ENCODE measurements around the gene APOO.
A peak's percentile ranks its signal among the peaks of the same experiment; 100 is the strongest.

Gene APOO

DNA sequence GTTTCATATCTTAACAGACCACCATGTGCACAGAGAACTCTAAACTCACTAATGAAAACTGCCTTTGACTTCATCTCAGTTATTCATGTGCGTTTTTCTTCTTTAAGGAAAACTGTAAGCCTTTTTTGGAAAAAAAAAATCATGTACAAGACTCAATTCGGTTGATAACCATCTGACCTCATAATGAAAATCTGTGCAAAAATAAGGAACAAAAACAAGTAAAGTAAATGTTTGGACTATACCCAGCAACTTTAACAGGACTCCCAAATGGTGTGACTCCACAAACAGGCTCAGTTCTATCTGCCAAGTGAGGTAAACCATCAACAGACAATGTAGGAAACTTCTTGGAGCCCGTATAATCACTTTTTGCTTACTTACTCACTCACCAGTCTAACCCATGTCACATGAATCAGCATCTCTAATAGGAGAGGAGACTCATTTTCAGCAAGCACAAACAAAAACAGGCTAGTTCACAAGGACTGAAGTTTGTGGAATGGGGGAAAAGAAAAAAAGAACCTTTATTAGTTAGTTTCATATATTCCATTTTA is 9.3 kb downstream of the APOO start:
- TF ChIP-seq YY1 (IDR thresholded peaks at IDR 0.05; ENCODE audit: low read depth) (no peak), ZBTB7A (IDR thresholded peaks at IDR 0.05; ENCODE audit: low read depth) (no peak), EP300 (IDR thresholded peaks at IDR 0.05; ENCODE audit: borderline replicate concordance) (no peak)
- TF ChIP-seq, protein P1, sequence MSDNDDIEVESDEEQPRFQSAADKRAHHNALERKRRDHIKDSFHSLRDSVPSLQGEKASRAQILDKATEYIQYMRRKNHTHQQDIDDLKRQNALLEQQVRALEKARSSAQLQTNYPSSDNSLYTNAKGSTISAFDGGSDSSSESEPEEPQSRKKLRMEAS (IDR thresholded peaks at IDR 0.05) = no peak

DNA sequence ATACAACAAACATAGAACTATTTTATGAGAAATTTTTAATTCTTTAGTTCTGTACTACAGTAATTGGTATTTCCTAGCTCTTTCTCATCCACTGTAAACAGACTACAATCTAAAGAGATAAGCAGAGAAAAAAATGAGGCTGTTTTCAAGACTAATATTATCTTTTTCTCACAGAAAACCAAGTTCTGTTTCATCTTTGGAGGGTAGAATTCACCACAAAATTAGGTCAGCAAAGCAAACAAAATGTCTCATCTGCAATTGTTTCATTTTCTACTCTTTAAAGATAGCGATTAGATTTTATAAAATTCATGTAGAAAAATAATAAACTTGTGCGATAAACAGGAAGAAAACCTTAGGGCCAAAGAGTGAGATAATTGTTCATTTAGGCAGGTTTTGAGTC is 10.8 kb downstream of the APOO start:
- TF ChIP-seq RAD21 (IDR thresholded peaks at IDR 0.05; ENCODE audit: low read depth) (no peak), CREB1 (IDR thresholded peaks at IDR 0.05; ENCODE audit: low read depth) (no peak), EGR1 (IDR thresholded peaks at IDR 0.05) (no peak), TCF12 (IDR thresholded peaks at IDR 0.05; ENCODE audit: low read depth) (no peak)
- TF ChIP-seq, protein P1 (IDR thresholded peaks at IDR 0.05) = no peak

DNA sequence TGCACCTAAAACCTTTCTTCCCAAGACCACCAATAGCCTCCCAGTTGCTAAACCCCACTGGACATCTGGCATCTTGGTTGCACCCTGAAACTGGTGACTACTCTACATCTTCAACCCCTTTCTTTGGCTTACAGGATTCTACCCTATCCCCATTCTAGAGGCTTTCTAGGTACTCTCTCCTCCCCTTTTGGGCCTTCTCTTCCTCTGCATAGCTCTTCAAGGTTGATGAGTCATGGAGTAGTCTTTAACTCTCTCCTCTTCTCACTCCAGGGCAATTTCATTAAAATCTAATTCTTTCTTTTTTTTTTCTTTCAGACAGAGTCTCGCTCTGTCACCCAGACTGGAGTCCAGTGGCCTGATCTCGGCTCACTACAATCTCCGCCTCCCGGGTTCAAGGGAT is 16.8 kb downstream of the APOO start:
- TF ChIP-seq ZBTB7A (IDR thresholded peaks at IDR 0.05; ENCODE audit: low read depth) (no peak), TCF12 (IDR thresholded peaks at IDR 0.05; ENCODE audit: low read depth) (no peak), TAF1 (IDR thresholded peaks at IDR 0.05; ENCODE audit: low read depth) (no peak), FOXM1 (IDR thresholded peaks at IDR 0.05; ENCODE audit: borderline replicate concordance, low read depth) (no peak), CREB1 (IDR thresholded peaks at IDR 0.05; ENCODE audit: low read depth) (no peak)
- TF ChIP-seq, protein P2, sequence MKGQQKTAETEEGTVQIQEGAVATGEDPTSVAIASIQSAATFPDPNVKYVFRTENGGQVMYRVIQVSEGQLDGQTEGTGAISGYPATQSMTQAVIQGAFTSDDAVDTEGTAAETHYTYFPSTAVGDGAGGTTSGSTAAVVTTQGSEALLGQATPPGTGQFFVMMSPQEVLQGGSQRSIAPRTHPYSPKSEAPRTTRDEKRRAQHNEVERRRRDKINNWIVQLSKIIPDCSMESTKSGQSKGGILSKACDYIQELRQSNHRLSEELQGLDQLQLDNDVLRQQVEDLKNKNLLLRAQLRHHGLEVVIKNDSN (IDR thresholded peaks at IDR 0.05) = no peak
- TF ChIP-seq, protein P3, sequence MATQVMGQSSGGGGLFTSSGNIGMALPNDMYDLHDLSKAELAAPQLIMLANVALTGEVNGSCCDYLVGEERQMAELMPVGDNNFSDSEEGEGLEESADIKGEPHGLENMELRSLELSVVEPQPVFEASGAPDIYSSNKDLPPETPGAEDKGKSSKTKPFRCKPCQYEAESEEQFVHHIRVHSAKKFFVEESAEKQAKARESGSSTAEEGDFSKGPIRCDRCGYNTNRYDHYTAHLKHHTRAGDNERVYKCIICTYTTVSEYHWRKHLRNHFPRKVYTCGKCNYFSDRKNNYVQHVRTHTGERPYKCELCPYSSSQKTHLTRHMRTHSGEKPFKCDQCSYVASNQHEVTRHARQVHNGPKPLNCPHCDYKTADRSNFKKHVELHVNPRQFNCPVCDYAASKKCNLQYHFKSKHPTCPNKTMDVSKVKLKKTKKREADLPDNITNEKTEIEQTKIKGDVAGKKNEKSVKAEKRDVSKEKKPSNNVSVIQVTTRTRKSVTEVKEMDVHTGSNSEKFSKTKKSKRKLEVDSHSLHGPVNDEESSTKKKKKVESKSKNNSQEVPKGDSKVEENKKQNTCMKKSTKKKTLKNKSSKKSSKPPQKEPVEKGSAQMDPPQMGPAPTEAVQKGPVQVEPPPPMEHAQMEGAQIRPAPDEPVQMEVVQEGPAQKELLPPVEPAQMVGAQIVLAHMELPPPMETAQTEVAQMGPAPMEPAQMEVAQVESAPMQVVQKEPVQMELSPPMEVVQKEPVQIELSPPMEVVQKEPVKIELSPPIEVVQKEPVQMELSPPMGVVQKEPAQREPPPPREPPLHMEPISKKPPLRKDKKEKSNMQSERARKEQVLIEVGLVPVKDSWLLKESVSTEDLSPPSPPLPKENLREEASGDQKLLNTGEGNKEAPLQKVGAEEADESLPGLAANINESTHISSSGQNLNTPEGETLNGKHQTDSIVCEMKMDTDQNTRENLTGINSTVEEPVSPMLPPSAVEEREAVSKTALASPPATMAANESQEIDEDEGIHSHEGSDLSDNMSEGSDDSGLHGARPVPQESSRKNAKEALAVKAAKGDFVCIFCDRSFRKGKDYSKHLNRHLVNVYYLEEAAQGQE (IDR thresholded peaks at IDR 0.05; ENCODE audit: low read depth) = no peak

DNA sequence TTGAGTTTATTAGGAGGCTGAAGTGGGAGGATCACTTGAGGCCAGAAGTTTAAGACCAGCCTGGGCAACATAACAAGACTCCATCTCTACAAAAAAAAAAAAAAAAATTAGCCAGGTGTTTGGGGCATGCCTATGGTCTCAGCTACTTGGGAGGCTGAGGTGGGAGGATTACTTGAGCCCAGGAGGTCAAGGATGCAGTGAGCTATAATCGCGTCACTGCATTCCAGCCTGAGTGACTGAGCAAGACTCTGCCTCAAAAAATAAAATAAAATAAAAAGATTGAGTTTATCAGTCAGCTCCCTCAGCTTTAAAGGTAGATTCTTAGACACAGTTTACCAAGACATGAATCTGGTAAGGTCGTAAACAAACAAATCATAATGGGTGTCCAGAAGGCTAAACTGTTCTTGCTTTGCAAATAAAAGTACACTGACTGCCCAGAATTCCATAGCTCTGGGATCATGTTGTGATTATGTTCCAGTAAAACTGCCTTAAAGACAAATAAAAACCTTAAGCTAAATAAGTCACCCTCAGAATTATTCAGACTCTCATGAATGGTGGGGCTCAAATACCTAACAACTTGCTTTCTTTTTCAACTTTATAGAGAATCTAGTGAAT is 18.7 kb downstream of the APOO start:
- TF ChIP-seq ZBTB7A (IDR thresholded peaks at IDR 0.05; ENCODE audit: low read depth) (no peak), EP300 (IDR thresholded peaks at IDR 0.05; ENCODE audit: borderline replicate concordance) (no peak), EGR1 (IDR thresholded peaks at IDR 0.05) (no peak), TCF12 (IDR thresholded peaks at IDR 0.05; ENCODE audit: low read depth) (no peak), RAD21 (IDR thresholded peaks at IDR 0.05; ENCODE audit: low read depth) (no peak), FOXM1 (IDR thresholded peaks at IDR 0.05; ENCODE audit: borderline replicate concordance, low read depth) (no peak), NFIC (IDR thresholded peaks at IDR 0.05) (no peak)
- TF ChIP-seq, protein P2 (IDR thresholded peaks at IDR 0.05) = no peak
- TF ChIP-seq, protein P1 (IDR thresholded peaks at IDR 0.05) = no peak

DNA sequence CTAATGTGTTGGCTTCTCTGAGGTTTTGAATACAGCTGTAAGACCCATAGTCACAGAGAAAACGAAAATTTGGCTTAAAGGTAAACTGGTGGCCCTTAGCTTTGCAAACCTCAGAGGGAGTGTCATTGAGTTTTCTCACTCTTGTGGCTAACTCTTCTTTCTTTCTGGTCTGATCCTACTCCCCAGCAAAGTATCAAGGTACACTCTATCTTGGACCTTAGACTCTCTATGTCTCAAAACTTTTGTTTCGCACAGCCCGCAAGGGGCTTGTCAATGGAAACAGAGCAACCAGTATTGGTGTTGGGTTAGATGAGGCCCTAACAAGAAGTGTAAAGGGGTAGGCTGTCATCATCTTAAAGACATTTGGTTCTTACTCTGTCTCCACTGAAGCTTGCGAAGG is 19.8 kb downstream of the APOO start:
- TF ChIP-seq RAD21 (IDR thresholded peaks at IDR 0.05; ENCODE audit: low read depth) = no peak
- TF ChIP-seq TAF1 (IDR thresholded peaks at IDR 0.05; ENCODE audit: low read depth) = no peak
- TF ChIP-seq, protein P3 (IDR thresholded peaks at IDR 0.05; ENCODE audit: low read depth) = no peak
- no peak for TF ChIP-seq TCF12 (IDR thresholded peaks at IDR 0.05; ENCODE audit: low read depth)
- no peak for TF ChIP-seq ZBTB7A (IDR thresholded peaks at IDR 0.05; ENCODE audit: low read depth)

DNA sequence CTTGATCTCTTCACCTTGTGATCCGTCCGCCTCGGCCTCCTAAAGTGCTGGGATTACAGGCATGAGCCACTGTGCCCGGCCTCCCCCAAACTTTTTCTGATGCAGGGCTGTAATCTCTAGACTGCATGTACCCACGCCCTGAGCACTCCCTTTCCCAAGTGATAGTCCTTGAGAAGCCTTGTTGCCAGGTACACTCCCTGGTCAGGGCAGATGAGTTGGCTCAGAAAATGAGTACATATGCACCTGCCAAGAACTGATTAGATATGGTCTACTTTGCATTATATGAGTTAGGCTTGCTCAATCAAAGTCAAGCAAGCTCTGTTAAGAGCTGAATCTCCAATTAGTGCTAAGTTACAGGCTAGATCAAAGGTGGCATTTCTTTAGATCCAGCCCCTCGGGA is 20.3 kb downstream of the APOO start:
- no peak for TF ChIP-seq EGR1 (IDR thresholded peaks at IDR 0.05)
- no peak for TF ChIP-seq TCF12 (IDR thresholded peaks at IDR 0.05; ENCODE audit: low read depth)
- TF ChIP-seq TAF1 (IDR thresholded peaks at IDR 0.05; ENCODE audit: low read depth) = no peak

DNA sequence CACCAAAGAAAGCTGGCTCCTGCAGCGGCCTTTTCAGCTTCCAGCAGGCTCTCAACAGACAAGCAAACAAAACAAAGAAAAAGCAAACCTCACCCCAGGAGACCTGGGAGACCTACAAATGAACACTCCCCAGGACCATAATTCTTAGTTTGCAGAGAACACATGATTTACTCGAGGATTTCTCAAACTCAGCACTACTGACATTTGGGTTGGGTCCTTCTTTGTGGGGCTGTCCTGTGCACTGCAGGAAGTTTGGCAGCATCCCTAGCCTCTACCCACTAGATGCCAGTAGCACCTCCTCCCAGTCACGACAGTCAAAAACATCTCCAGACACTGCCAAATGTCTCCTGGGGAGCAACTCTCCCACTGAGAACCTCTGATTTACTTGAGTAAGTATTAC is 21.9 kb downstream of the APOO start:
- peak; percentile 30; the same call in 1 of the 2 replicates for TF ChIP-seq EP300 (IDR thresholded peaks at IDR 0.05; ENCODE audit: borderline replicate concordance)
- TF ChIP-seq TCF12 (IDR thresholded peaks at IDR 0.05; ENCODE audit: low read depth) = peak; percentile 53; the same call in 1 of the 2 replicates
- TF ChIP-seq NFIC (IDR thresholded peaks at IDR 0.05) = peak; percentile 60
- TF ChIP-seq TEAD4 (IDR thresholded peaks at IDR 0.05) = no peak
- TF ChIP-seq ZBTB7A (IDR thresholded peaks at IDR 0.05; ENCODE audit: low read depth) = no peak
- TF ChIP-seq, protein P1 (IDR thresholded peaks at IDR 0.05) = no peak
